Stimulated activated CD8-positive, alpha-beta memory T cell treated with anti-CD3 and anti-CD28 coated beads, Interleukin-2, amount 100 ng/mL, for 48 hours (primary cell): ENCODE measurements around the gene ABHD2.
"Not testable (repeated sequence)": the region's sequence is repeated elsewhere in the genome, so short reads cannot be mapped to it uniquely, and the experiment has no call there.

Experiments used
- DNase-seq, 2 donors: peaks; one replicate each; pipeline ENCODE4 v3.0.0-alpha.2; 2020; ENCODE audit warnings: low read depth in 2 of 2

The ABHD2 gene

DNA sequence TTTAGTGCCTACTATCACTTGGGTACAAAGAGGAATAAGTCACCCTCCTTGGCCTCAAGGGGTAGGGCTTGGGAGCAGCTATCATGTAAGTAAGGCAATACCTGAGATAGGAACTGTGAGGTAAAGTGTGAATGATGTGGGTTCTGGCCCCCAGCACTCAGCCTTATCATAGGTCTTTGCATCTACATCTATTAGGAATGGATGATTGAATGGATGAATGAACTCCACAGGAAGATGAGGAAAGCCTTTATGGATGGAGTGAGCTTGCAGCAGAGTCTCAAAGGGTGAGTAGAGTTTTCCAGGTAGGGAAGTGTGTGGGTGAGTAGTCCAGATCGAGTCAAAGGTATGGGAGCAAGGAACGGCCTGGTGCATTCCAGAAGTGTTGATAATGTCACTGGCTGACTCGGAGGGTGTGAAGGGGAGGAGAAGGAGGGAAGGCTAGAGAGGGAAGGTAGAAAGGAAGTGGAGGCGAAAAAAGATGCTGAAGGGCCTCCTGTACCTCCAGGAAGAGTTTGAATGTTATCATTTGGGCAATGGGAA, 13.1 kb upstream of the ABHD2 start:
- no peak for DNase-seq

DNA sequence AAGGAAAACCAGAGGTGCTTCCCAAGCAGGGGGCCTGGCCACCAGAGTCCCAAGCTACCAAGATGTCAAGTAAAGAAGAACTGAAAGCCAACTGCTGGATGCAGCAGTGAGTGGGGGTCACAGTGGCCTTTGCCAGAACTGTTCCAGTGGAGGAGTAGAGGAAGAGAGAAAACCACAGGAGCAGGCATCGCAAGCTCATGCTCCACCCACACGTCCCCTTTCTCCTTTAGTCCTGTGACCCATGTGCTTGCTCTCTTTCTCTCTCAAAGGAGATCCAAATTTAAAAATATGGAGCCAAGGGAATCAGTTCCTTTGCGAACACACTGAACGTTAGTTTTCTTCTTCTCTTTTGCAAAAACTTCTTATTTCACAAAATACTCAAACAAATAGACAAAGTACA, 12.4 kb upstream of the ABHD2 start:
- no peak for DNase-seq

DNA sequence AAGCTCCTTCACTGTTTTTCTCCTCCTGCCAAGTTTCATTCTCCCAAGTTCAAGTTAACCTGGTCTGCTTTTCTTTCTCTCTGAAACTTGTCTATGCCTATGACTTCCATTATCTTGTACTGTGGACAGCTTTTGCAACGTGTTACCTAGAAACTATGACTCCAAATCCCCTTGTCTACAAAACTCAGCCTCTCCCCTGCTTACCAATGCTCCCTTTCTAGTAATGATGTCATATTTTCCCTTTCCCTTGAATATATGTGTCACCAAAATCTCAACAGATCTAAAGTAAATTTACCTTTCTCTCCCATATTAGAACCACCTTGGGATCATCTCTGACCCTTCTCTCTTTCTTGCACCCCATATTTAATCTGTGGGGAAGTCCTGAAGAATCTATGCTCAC, 10.5 kb upstream of the ABHD2 start:
- DNase-seq = no peak

DNA sequence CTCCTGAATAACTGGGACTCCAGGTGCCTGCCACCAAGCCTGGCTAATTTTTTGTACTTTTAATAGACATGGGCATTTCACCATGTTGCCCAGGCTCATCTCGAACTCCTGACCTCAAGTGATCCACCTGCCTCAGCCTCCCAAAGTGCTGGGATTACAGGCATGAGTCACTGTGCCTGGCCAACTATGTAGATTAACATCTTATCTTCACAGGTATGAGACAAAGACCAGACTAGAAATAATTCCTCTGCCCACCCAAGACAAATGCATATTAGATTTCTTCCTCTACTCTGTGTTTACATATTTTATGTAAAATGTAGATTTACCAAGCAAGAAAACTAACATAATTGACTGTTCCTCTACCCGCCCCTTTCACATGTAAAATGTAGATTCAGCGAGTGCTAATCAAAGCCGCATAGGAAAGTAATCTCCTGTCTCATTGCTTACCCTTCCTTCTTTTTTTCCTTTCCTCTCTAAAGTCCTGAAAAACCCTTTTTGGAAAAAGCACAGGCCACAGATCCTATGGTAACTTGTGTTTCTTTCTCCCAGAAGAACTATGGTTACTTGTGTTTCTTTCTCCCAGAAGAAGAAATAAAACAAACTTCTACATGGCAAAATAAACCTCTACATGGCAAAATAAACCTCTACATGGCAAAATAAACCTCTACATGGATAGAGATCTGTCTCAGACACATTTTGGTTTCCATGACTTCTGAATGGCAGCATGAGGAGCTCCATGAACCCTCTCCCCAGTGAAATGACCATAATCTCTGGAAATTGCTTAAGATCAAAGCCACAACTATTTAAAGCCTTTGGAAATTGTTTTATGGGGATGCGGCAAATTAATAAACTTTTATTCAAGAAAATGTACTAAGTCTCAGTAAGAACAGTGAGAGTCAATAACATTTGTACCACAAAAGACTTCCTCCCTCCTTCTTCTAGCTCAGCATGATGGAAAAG, 9.1 kb upstream of the ABHD2 start:
- no peak for DNase-seq

DNA sequence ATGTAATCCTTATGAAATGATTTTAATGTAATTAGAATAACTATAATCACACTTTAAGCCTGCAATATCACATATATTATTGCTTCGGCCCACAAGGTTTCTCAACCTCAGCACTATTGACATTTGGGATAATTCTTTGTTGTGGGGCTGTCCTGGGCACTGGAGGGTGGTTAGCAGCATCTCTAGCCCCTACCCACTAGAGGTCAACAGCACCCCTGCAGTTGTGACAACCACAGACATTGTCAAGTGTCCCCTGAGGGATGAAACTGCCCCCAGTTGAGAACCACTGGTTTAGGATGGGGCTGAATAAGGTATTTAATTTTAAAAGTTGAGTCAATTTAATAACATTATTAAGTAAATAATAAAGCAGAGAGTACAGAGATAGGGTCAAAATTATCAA, 6.4 kb upstream of the ABHD2 start:
- no peak for DNase-seq

DNA sequence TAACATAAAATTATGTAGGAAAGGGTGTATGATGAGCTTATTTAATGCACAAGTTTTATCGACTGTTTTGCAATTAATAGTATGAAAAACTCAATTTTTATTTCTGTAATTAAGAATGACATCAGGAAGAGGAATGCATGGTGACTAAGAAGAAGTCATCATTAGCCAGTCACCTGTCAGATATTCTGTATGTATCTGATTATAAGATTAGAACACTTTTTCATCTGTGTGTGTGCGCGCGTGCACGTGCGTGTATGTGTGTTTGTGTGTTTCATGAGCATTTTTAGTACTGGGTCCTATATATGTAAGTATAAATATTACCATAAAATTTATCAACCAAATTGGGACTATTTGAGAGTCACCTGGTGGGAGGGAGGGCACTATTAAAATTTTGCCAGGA, 5.0 kb upstream of the ABHD2 start:
- DNase-seq = no peak

DNA sequence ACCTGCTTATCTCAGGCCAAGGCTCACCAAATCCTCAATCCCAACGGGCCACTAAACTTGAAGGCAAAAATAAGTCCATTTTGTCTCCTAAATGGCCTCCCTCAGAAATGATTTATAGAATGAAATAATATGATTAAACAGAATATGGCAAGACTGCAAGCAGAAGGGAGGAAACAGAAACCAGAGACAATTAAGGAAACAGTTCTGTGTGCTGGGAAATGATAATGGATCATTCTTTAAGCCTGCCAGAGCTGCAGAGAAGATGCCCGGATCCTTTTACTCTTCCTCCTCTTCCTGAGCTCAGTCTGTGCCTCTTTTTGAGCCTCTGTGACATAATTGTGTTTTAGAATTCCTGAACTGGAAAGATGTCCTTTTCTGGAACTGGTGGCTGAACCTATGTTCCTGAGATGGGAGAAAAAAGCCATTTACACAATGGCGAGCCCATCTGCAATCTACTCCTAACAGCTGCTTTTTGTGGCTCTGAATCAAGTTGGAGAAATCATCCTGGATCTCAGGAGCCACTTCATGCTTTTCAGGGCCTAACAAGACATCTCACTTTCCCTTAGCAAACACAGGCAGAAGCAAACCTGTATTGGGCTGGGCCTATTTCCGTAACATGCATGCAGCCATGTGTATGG, 2.8 kb upstream of the ABHD2 start:
- no peak for DNase-seq

DNA sequence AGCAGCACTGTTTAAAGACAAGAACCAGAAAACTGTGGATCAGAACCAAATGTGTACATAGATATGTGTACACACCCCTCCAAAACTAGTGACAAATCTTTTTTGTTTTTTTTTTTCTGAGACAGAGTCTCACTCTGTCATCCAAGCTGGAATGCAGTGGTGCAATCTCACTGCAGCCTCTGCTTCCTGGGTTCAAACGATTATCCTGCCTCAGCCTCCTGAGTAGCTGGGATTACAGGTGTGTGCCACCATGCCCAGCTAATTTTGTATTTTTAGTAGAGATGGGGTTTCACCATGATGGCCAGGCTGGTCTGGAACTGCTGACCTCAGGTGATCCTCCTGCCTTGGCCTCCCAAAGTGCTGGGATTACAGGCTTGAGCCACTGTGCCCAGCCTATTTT, 2.3 kb upstream of the ABHD2 start:
- not testable (repeated sequence) for DNase-seq

DNA sequence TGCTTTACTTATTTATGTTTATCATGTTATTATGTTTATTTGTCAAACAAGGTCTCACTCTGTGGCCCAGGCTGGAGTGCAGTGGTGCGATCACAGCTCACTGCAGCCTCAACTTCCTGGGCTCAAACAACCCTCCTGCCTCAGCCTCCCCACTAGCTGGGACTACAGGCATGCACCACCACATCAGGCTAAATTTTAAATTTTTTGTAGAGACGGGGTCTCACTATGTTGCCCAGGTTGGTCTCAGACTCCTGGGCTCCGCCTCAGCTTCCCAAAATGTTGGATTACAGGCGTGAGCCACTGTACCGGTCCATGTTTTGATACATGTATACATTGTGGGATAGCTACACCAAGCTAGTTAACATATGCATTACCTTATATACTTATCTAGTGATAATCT, 1.9 kb upstream of the ABHD2 start:
- not testable (repeated sequence) for DNase-seq

DNA sequence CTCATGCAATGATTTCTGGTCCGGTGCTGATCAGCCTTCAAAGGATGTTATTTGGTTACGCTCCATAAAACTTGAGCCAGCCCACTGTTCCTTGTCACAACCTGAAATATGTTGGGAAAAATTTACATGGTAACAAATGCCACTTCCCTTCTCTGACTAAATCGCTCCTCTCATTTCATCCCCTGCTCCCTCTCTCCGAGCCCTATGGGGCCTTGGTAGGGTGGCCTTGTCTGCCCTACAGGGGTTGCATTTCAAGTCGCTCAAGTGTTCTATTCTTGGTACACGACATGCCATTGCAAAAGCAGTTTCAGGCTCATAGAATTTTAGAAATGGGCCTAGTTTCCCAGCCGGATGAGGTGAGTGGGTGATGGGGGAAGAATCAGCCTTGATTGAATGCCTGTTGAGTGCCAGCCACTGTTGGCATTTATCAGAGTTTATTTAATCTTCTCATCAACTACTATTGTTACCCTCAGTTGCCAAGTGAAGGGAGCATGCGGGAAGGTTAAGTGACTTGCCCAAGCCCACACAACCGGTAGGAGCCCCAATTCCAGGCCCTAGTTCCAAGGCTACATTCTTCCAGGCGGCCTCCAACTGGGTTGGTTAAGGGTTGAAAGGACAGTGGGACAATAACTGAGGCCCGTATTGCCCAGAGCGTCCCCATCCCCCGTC, 961 bp upstream of the ABHD2 start:
- DNase-seq = no peak

DNA sequence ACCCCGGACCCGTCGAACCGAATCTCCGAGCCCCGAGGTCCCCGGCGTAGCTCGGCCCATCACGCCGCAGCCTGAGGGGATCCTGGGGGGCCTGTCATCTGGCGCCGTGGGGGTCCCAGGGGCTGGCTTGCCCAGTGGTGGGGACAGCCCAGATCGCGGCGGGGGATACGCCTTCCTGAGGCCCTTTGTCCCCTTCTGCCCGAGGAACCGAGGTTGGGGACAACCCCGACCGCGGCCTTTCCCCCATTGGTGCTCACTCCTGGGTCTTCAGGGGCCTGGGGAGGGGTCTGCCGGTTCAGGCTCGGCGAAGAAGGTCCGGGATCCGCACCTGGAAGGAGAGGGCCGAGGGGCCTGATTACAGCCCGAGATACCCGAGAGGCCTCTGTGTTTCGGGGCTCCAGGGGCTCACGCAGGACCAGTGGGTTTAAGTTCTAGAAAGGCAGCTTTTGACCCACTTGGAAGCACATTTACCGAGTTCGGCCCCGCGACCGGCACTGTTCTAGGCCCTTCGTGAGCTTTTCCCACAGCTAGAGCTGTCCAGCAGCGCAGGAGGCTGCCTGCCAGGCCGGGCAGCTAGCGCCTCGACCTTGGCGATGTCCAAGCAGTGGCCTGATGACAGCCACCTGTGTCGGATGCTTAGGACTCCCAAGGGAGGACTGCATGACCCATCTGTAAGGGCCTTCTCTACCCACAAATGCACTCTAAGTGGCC, 504 bp downstream of the ABHD2 start:
- DNase-seq = no peak

DNA sequence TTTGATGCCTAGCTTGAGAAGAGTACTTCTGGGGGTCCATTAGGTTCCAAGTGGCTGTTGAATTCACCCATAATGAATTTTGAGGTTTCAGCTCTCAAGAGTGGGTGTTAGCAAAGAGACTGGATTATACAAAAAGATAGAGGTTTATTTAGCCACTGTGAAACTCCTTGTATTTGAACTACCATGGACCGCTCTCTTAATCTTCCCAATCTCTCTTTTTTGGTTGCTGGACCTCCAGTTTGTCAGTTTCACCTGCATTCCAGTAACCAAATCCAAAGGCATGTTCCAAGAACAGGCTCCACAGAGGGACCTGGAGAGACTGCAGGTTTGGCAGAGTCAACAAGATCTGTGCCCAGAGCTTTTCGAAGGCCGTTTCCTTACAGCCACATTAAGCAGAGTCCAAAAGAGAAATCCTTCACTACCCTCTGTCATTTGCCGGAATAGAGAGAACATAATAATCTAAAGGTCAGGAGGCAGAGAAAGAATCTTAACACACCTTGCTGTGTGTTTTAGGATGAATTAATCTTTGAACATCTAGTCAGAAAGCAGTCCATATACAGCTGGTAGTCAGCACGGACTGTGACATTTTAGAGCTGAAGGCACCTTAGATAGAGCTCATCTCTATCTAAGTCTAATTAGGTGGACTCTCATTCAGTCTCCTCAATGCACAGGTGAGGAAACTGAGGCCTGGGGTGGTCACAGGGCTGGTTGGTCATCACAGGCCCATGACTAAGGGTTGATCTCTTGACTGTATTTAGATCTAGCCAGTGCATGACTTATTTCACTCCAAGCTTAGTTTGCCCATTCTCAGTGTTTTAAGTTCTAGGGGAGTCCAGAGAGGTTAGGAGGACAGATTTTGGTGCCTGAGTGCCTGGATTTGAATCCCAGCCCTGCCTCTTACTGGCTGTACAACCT, 1.3 kb downstream of the ABHD2 start:
- DNase-seq = no peak

DNA sequence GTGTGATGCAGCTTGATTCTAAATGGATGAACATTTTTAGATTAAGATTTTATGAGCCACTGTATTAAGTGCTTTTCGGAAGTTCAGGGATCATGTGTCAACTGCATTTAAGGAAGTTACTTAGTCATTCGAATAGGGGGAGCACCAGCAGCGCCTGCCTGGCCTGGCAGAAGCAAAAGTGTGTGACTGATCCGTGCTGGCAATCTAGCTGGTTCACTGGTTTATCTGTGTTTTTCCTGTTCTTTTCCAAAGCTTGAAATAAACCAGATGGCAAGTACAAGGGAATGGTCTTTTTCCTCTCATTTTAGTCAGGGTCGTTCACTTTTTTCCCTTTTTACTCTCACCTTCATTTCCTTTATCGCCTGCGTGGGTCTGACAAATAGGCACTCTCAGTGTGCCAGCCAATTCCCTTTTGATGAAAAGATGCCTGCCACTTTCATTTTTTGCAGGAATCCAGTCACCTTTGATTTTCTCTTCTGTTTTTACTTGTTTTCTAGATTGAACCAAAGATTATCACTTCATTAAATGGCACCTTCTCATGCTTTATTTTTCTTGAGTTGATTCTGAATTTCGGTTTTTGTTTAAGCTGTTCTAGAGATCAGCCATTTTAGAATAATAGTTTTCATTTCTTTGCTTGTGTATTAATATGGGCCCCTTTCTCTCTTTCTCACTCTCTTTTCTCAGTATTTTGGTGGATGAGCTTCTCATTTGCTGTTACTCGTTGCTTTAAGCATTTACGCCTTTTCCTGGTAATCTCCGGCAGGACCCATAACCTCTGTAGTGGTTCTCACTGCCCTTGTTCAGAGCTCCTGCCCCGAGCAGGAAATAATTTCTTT, 2.8 kb downstream of the ABHD2 start:
- DNase-seq = peak in 1 of 2 donors; percentile 27

DNA sequence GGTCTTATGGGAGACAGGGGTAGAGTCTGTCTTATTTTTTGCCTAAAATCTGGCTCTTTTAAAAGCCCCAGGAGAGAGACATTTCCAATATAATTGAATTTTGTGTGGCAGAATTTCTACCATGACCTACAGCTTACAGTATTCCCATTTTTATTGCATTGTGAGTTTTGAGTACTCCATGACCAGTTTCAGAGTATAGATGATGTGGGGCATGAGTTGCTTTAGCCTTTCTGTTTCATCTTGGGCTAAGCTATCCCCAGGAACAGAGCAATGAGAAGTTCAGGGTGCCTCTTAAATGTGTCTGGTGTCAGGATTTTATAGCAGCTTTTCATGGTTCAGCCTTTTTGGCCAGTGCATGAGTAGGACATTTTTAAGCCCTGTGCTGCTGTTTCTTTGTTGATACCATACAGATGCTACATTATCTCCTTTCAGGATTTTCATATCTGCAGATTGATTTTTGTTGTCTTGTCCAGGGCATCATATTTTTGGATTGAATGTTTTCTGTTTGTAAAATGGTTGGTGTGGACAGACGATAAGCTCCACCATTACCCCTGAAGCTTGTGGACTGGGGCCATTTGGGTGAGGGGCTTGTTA, 3.5 kb downstream of the ABHD2 start:
- DNase-seq = no peak

DNA sequence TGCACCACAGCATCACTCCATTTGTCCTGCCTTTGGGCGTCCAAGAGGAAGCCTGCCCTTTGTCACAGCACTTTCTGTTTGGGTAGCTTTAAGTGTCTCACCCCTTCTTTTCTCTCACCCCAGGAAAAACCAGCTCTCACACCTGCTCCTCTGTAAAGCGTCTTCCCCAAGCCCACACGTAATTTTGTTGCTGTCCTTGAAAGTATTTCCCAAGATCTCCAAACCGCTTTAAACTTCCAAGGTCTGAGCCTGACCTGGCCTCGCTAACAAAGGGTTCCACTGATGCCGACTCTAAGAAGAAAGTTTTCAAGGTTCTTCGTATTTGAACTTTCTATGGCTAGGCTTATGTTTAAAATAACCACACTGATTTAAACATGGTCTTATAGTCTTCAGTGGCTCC, 5.3 kb downstream of the ABHD2 start:
- no peak for DNase-seq

DNA sequence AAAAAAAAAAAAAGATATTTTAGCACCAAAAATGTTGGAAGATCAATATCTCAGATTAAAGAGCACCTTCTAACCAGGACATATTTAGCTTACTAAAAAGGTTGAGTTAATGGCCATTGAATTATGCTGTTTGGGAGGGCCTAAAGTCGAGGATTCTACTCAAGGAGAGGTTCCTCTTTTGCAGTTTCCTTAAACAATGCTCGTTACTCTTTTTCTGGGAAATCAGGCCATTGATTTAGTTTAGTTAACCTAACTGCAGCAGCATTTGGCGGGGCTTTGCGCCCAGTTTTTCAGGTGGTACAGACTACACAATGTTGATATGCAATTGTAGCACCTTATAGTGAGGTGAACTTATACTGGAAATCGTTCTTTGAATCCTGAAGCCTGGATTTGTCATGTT, 6.8 kb downstream of the ABHD2 start:
- DNase-seq = no peak

DNA sequence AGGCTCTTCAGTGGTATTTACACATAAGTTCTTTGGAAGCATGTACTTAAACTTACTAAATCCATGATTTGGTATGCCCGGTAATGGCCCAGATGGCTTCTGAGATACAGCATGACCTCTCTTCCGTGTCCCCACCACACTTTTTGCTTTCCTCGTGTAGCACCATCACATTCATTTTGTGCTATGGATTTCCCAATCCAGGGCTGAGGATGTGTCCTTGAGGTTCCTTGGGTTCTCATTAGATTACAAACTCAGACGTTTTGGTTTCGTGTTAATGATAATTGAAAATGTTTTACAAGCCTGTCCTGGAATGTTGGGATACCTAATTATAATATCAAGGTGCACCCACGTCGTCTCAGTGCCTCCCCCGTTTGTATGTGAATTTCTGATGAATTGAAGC, 7.3 kb downstream of the ABHD2 start:
- DNase-seq = no peak

DNA sequence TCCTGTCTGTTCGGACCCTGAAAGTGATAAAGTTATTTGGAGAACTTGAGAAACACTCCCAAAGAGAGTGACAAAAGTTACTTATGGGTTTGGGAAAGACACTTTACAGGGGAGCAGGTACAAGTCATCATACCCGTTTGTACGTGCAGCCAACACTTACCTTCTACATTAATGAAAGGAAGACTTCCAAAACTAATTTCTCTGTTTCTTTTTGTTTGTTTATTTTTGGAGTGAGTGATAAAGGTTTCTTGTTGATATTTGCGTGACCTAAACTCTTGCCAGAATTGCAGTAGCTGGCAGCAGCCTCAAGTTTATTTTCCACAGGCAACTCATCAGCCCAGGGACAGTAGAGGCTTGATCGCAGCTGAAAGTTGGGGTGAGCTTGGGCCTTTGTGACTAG, 8.4 kb downstream of the ABHD2 start:
- no peak for DNase-seq

DNA sequence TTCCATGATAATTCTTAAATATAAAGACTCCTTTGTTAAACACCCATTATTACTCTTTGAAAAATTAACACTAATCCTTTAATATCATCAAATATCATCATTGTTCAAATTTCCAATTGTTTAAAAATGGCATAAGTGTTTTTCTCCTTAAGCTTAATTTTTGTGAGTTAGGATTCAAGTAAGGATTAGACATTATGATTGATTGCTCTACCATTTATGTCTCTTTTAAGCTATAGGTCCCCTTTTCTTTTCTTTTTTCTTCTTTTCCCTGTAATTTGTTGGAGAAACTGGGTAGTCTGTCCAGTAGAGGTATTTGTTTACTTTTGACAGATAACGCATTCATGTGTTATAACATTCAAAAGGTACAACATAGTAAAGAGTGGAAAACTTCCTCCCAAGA, 9.1 kb downstream of the ABHD2 start:
- no peak for DNase-seq
